ENCODE results near the gene LBX1. TPM values are rescaled to one million over a fixed set of nuclear protein-coding genes. Genes with fewer than 3 reads are reported as not detected.

LBX1 gene
- polyA plus RNA-seq, 1 experiment, result not detected

DNA sequence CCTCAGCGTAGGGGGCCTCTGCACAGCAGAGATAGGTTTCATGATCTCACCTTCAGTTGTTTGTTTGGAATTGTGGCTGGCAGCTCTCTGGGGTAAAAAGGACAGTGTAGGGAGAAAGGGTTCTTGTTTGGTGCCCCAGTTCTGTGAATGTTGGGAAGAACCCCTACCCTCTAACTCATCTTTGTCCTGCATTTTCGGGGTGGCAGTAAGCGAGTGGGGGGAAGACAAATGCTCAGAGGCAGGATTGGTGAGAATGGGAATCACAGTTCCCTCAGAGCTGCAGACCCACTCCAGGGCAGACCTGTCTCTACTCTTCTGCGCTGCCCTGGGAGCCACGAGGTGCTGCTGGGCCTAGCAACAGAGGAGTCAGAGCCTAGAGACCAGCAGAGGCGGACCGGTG lies 1.8 kb upstream of the LBX1 start:
- POLR2A ChIA-PET, result no interaction called here
- DNase-seq (ENCODE audit: low read depth, low spot score), result no peak
- peaks cover 91% of the 10 kb centered on the region for H3K27me3 ChIP-seq (ENCODE audit: control insufficient read depth, insufficient read depth, low read length)
- no peak overlapping the region for H3K4me3 ChIP-seq (ENCODE audit: low read depth, low read length)
- peaks cover 5% of the 10 kb centered on the region; the same call in 1 of the 2 replicates for H3K9me3 ChIP-seq (ENCODE audit: control insufficient read depth, insufficient read depth, low read length)
- TF ChIP-seq, protein P1, sequence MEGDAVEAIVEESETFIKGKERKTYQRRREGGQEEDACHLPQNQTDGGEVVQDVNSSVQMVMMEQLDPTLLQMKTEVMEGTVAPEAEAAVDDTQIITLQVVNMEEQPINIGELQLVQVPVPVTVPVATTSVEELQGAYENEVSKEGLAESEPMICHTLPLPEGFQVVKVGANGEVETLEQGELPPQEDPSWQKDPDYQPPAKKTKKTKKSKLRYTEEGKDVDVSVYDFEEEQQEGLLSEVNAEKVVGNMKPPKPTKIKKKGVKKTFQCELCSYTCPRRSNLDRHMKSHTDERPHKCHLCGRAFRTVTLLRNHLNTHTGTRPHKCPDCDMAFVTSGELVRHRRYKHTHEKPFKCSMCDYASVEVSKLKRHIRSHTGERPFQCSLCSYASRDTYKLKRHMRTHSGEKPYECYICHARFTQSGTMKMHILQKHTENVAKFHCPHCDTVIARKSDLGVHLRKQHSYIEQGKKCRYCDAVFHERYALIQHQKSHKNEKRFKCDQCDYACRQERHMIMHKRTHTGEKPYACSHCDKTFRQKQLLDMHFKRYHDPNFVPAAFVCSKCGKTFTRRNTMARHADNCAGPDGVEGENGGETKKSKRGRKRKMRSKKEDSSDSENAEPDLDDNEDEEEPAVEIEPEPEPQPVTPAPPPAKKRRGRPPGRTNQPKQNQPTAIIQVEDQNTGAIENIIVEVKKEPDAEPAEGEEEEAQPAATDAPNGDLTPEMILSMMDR (IDR thresholded peaks at IDR 0.05; ENCODE audit: low read depth, low read length), result no peak
- no peak overlapping the region for H3K27ac ChIP-seq (ENCODE audit: low read depth, low read length)
- CTCF ChIA-PET, result interaction anchor here (1.3 kb wide), 1 partner anchor 17 kb away, joined by 5 read pairs; no protein-coding TSS in a partner anchor

DNA sequence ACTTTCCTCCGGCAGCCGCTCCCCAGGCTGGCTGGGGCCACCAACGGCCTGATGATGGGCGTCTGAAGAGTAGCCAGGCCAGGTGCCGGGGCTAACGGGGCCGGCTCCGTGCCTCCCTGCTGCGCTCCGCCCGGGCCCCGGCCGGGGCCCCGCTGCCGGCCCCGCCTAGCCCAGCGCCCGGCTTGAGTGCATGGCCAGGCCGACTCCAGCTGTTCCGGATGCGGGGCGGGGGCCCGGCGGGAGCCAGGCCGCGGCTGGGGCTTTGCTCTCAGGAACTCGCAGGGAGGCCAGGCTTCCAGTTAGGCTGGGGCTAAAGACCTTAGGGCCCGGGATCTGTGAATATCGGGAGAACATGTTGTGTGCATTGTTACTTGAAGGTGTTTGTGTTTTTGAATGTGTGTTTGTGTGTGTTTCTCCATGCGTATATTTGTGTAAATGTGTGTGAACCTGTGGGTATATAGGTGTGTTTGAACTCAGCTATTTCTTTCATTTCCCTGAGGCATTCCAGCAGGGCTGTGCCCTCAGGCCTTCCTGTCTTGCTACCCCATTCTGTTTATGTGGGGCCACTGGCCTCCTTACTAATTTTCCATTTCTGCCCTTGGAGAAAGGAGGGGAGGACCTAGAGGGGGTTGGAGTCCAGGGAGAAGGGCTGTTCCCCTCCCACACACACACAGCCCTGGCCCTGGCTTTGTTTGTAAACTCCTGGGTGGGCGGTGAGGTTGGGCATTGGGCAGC lies 1.1 kb upstream of the LBX1 start:
- Histone ChIP-seq H3K27ac (ENCODE audit: low read depth, low read length) (no peak overlapping the region), H3K27me3 (ENCODE audit: control insufficient read depth, insufficient read depth, low read length) (peaks cover 95% of the 10 kb centered on the region), H3K4me3 (ENCODE audit: low read depth, low read length) (no peak overlapping the region), H3K9me3 (ENCODE audit: control insufficient read depth, insufficient read depth, low read length) (peaks cover 7% of the 10 kb centered on the region; the same call in 1 of the 2 replicates)
- ChIA-PET CTCF (interaction anchor here (0.8 to 1.5 kb wide), 4 partner anchors 8 to 69 kb away, joined by 3 to 6 read pairs (median 4); no protein-coding TSS in a partner anchor), POLR2A (no interaction called here)
- TF ChIP-seq, protein P1 (IDR thresholded peaks at IDR 0.05; ENCODE audit: low read depth, low read length), result no peak
- no peak for DNase-seq (ENCODE audit: low read depth, low spot score)

DNA sequence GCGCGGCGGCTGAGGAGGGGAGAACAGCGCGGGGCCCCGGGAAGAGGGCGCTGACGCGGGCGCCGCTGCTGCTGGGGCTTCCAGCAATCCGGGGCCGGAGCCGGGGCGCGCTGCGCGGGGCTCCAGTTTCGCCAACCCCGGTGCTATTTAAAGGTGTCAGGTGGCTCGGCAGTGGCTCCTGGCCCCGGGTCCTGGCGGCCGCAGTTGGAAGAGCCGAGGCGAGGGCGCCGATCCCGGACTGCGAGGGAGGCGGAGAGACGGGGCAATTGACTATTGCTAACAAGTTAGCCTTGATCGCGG lies 347 bp downstream of the LBX1 start:
- H3K27ac ChIP-seq (ENCODE audit: low read depth, low read length), result no peak overlapping the region
- TF ChIP-seq, protein P1 (IDR thresholded peaks at IDR 0.05; ENCODE audit: low read depth, low read length), result no peak
- POLR2A ChIA-PET, result interaction anchor here (0.9 kb wide), 1 partner anchor 8 kb away, joined by 3 read pairs; no protein-coding TSS in a partner anchor
- H3K9me3 ChIP-seq (ENCODE audit: control insufficient read depth, insufficient read depth, low read length), result peaks cover 8% of the 10 kb centered on the region
- H3K27me3 ChIP-seq (ENCODE audit: control insufficient read depth, insufficient read depth, low read length), result peaks cover 90% of the 10 kb centered on the region
- H3K4me3 ChIP-seq (ENCODE audit: low read depth, low read length), result no peak overlapping the region
- no peak for DNase-seq (ENCODE audit: low read depth, low spot score)
- CTCF ChIA-PET, result interaction anchor here (1.0 to 1.5 kb wide), 2 partner anchors 11 to 15 kb away, joined by 6 read pairs; no protein-coding TSS in a partner anchor

DNA sequence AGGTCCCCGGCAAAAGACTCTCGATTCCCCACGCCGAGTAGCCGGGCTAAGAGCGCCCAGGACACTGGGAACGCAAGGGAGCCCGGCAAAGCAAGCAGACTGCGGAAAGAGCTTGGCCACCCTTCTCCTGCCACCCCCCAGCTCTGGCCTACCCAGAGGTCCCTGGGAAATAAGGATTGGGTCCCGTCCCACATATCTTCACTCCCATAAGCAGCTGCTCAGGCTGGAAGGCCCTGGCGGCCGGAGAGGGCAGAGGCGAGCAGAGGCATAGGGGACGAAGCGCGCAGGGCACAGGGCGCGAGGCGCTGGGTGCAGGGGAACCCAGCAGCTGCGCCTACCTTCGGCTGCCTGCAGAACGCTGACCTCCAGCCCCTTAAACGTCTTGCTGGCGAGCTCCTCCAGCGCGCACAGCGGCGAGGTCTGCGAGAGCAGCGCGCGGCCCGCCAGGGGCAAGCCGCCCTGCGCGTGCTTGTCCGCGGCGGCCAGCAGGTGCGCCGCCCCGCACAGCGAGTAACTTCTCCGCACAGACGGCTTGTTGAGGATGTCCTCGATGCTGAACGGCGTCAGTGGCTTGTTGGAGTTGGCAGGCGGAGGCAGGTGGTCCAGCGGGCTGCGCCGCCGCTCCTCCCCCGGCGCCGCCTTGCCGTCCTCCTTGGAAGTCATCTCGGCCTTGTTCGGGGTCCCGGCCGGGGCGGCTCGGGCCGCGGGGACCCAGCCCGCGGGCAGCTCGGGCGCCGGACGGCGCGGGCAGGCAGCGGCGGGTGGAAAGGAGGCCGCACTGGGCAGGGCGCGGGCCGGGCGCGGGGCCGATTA lies 904 bp downstream of the LBX1 start:
- Histone ChIP-seq H3K27me3 (ENCODE audit: control insufficient read depth, insufficient read depth, low read length) (peaks cover 90% of the 10 kb centered on the region), H3K27ac (ENCODE audit: low read depth, low read length) (no peak overlapping the region), H3K9me3 (ENCODE audit: control insufficient read depth, insufficient read depth, low read length) (peaks cover 14% of the 10 kb centered on the region), H3K4me3 (ENCODE audit: low read depth, low read length) (no peak overlapping the region)
- CTCF ChIA-PET, result no interaction called here
- no peak for DNase-seq (ENCODE audit: low read depth, low spot score)
- TF ChIP-seq, protein P1 (IDR thresholded peaks at IDR 0.05; ENCODE audit: low read depth, low read length), result no peak
- POLR2A ChIA-PET, result no interaction called here

Data from AG04450 (cell line).